ENCODE results near the gene PLLP.

DNA sequence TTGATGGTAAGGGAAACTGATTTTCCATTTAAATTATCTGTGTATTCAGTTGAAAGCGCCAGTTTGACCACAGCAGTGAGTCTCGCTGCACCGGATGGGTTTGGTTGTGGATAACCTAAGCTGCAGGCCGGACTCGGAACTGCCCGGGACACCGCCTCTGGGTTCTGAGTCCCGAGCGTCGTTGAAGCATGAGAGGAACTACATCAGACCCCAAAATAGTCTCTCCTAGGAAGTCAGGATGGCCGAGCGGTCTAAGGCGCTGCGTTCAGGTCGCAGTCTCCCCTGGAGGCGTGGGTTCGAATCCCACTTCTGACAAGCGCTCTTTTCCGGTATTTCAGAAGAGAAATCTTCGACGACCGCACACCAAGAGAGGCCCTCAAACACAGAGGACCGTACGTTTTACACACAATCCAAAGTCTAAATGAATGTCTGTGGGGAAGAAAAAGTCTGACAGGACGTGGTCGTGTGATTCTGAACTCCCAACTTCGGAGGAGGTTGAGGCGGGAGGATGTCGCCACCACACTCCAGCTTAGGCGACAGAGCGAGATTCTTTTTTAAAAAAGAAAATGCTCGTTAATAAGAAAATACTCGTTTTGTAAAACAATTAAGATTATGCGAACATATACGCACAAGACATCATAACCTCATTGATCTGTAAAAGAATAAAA is 15.4 kb upstream of the PLLP start:
- TF ChIP-seq POLR2A (IDR thresholded peaks at IDR 0.05; ENCODE audit: low read depth, low read length) (no peak), POLR2AphosphoS5 (IDR thresholded peaks at IDR 0.05; ENCODE audit: low read depth, low read length) (no peak), TAF1 (IDR thresholded peaks at IDR 0.05; ENCODE audit: borderline replicate concordance, low read depth, low read length) (no peak)

Data from GM12892 (cell line).